Measurements from ENCODE around the gene OAF.
"Not testable (repeated sequence)": the region's sequence is repeated elsewhere in the genome, so short reads cannot be mapped to it uniquely, and the experiment has no call there.

Gene OAF

GRCh38 chr11:120238968-120239620 lies 28.3 kb downstream of the OAF start:
- Histone ChIP-seq H3K4me1 (ENCODE audit: control insufficient read depth in 1 of 2, insufficient read depth in 2 of 2, low read length in 2 of 2) (peaks cover 3 to 9% of the 10 kb centered on the region in 2 donors), H3K27me3 (ENCODE audit: low read depth, low read length) (peaks cover 20% of the 10 kb centered on the region), H3K27ac (ENCODE audit: low read length) (no peak overlapping the region)

GRCh38 chr11:120239713-120240640 lies 29.1 kb downstream of the OAF start, which contains the start of gene POU2F3:
Gene POU2F3 (plus strand): TSS chr11:120240140. CDS start chr11:120240344, 204 bp downstream.
- H3K27me3 ChIP-seq (ENCODE audit: low read depth, low read length), result peaks cover 20% of the 10 kb centered on the region
- no peak within 1 kb of the TSS for H3K27ac ChIP-seq (ENCODE audit: low read length)
- no peaks in the 10 kb centered on the region for H3K9me3 ChIP-seq (ENCODE audit: control insufficient read depth in 1 of 2, low read length in 2 of 2)
- H3K4me3 ChIP-seq (ENCODE audit: low read depth in 1 of 2, low read length in 2 of 2), result no peak within 1 kb of the TSS
- H3K4me1 ChIP-seq (ENCODE audit: control insufficient read depth in 1 of 2, insufficient read depth in 2 of 2, low read length in 2 of 2), result peaks cover 3 to 9% of the 10 kb centered on the region in 2 donors
- no peaks in the 10 kb centered on the region for H3K36me3 ChIP-seq (ENCODE audit: control insufficient read depth in 1 of 2, insufficient read depth in 2 of 2, low read length in 2 of 2)

More at GRCh38 chr11:120238968-120239620, 28.3 kb downstream of the OAF start:
- Histone ChIP-seq H3K9me3 (ENCODE audit: control insufficient read depth in 1 of 2, low read length in 2 of 2) (no peaks in the 10 kb centered on the region), H3K4me3 (ENCODE audit: low read depth in 1 of 2, low read length in 2 of 2) (no peak overlapping the region), H3K36me3 (ENCODE audit: control insufficient read depth in 1 of 2, insufficient read depth in 2 of 2, low read length in 2 of 2) (no peaks in the 10 kb centered on the region)

GRCh38 chr11:120240866-120241265 lies 30.0 kb downstream of the OAF start:
- H3K36me3 ChIP-seq (ENCODE audit: control insufficient read depth in 1 of 2, insufficient read depth in 2 of 2, low read length in 2 of 2), result no peaks in the 10 kb centered on the region
- H3K27ac ChIP-seq (ENCODE audit: low read length), result no peak overlapping the region
- no peak overlapping the region for H3K4me3 ChIP-seq (ENCODE audit: low read depth in 1 of 2, low read length in 2 of 2)
- H3K4me1 ChIP-seq (ENCODE audit: control insufficient read depth in 1 of 2, insufficient read depth in 2 of 2, low read length in 2 of 2), result peaks cover 3 to 9% of the 10 kb centered on the region in 2 donors
- H3K27me3 ChIP-seq (ENCODE audit: low read depth, low read length), result peaks cover 20% of the 10 kb centered on the region
- no peaks in the 10 kb centered on the region for H3K9me3 ChIP-seq (ENCODE audit: control insufficient read depth in 1 of 2, low read length in 2 of 2)

- Histone ChIP-seq H3K27me3 (ENCODE audit: low read depth, low read length) (peaks cover 20% of the 10 kb centered on the region), H3K4me1 (ENCODE audit: control insufficient read depth in 1 of 2, insufficient read depth in 2 of 2, low read length in 2 of 2) (peaks cover 3 to 9% of the 10 kb centered on the region in 2 donors), H3K36me3 (ENCODE audit: control insufficient read depth in 1 of 2, insufficient read depth in 2 of 2, low read length in 2 of 2) (no peaks in the 10 kb centered on the region), H3K27ac (ENCODE audit: low read length) (no peak overlapping the region), H3K4me3 (ENCODE audit: low read depth in 1 of 2, low read length in 2 of 2) (no peak overlapping the region), H3K9me3 (ENCODE audit: control insufficient read depth in 1 of 2, low read length in 2 of 2) (no peaks in the 10 kb centered on the region)
Measured at GRCh38 chr11:120241277-120241676, 30.4 kb downstream of the OAF start.

- H3K36me3 ChIP-seq (ENCODE audit: control insufficient read depth in 1 of 2, insufficient read depth in 2 of 2, low read length in 2 of 2), result no peaks in the 10 kb centered on the region
- H3K27me3 ChIP-seq (ENCODE audit: low read depth, low read length), result peaks cover 20% of the 10 kb centered on the region
- no peak overlapping the region for H3K4me3 ChIP-seq (ENCODE audit: low read depth in 1 of 2, low read length in 2 of 2)
- no peak overlapping the region for H3K27ac ChIP-seq (ENCODE audit: low read length)
- H3K4me1 ChIP-seq (ENCODE audit: control insufficient read depth in 1 of 2, insufficient read depth in 2 of 2, low read length in 2 of 2), result peaks cover 3 to 9% of the 10 kb centered on the region in 2 donors
- H3K9me3 ChIP-seq (ENCODE audit: control insufficient read depth in 1 of 2, low read length in 2 of 2), result no peaks in the 10 kb centered on the region
Measured at GRCh38 chr11:120243221-120243620, 32.4 kb downstream of the OAF start.

GRCh38 chr11:120244476-120245365 lies 33.9 kb downstream of the OAF start:
- peaks cover 20% of the 10 kb centered on the region for H3K27me3 ChIP-seq (ENCODE audit: low read depth, low read length)
- no peak overlapping the region for H3K27ac ChIP-seq (ENCODE audit: low read length)
- no peaks in the 10 kb centered on the region for H3K9me3 ChIP-seq (ENCODE audit: control insufficient read depth in 1 of 2, low read length in 2 of 2)
- H3K4me1 ChIP-seq (ENCODE audit: control insufficient read depth in 1 of 2, insufficient read depth in 2 of 2, low read length in 2 of 2), result peaks cover 3 to 7% of the 10 kb centered on the region in 2 donors
- H3K4me3 ChIP-seq (ENCODE audit: low read depth in 1 of 2, low read length in 2 of 2), result no peak overlapping the region
- no peaks in the 10 kb centered on the region for H3K36me3 ChIP-seq (ENCODE audit: control insufficient read depth in 1 of 2, insufficient read depth in 2 of 2, low read length in 2 of 2)

GRCh38 chr11:120245434-120245833 lies 34.6 kb downstream of the OAF start:
- peaks cover 0 to 2% of the 10 kb centered on the region in 2 donors for H3K4me1 ChIP-seq (ENCODE audit: control insufficient read depth in 1 of 2, insufficient read depth in 2 of 2, low read length in 2 of 2)
- peaks cover 17% of the 10 kb centered on the region for H3K27me3 ChIP-seq (ENCODE audit: low read depth, low read length)
- H3K4me3 ChIP-seq (ENCODE audit: low read depth in 1 of 2, low read length in 2 of 2), result no peak overlapping the region
- H3K27ac ChIP-seq (ENCODE audit: low read length), result no peak overlapping the region
- no peaks in the 10 kb centered on the region for H3K9me3 ChIP-seq (ENCODE audit: control insufficient read depth in 1 of 2, low read length in 2 of 2)
- no peaks in the 10 kb centered on the region for H3K36me3 ChIP-seq (ENCODE audit: control insufficient read depth in 1 of 2, insufficient read depth in 2 of 2, low read length in 2 of 2)

GRCh38 chr11:120248551-120249278 lies 37.9 kb downstream of the OAF start:
- H3K9me3 ChIP-seq (ENCODE audit: control insufficient read depth in 1 of 2, low read length in 2 of 2), result no peaks in the 10 kb centered on the region
- no peak overlapping the region for H3K4me3 ChIP-seq (ENCODE audit: low read depth in 1 of 2, low read length in 2 of 2)
- H3K36me3 ChIP-seq (ENCODE audit: control insufficient read depth in 1 of 2, insufficient read depth in 2 of 2, low read length in 2 of 2), result no peaks in the 10 kb centered on the region
- H3K4me1 ChIP-seq (ENCODE audit: control insufficient read depth in 1 of 2, insufficient read depth in 2 of 2, low read length in 2 of 2), result no peaks in the 10 kb centered on the region
- H3K27me3 ChIP-seq (ENCODE audit: low read depth, low read length), result peaks cover 7% of the 10 kb centered on the region
- H3K27ac ChIP-seq (ENCODE audit: low read length), result no peak overlapping the region

- Histone ChIP-seq H3K9me3 (ENCODE audit: control insufficient read depth in 1 of 2, low read length in 2 of 2) (no peaks in the 10 kb centered on the region), H3K27me3 (ENCODE audit: low read depth, low read length) (peaks cover 7% of the 10 kb centered on the region), H3K36me3 (ENCODE audit: control insufficient read depth in 1 of 2, insufficient read depth in 2 of 2, low read length in 2 of 2) (no peaks in the 10 kb centered on the region), H3K27ac (ENCODE audit: low read length) (no peak overlapping the region), H3K4me1 (ENCODE audit: control insufficient read depth in 1 of 2, insufficient read depth in 2 of 2, low read length in 2 of 2) (no peaks in the 10 kb centered on the region), H3K4me3 (ENCODE audit: low read depth in 1 of 2, low read length in 2 of 2) (no peak overlapping the region)
Measured at GRCh38 chr11:120249279-120250262, 38.7 kb downstream of the OAF start.

- H3K27ac ChIP-seq (ENCODE audit: low read length); H3K4me1 ChIP-seq (ENCODE audit: control insufficient read depth in 1 of 2, insufficient read depth in 2 of 2, low read length in 2 of 2); H3K4me3 ChIP-seq (ENCODE audit: low read depth in 1 of 2, low read length in 2 of 2); H3K36me3 ChIP-seq (ENCODE audit: control insufficient read depth in 1 of 2, insufficient read depth in 2 of 2, low read length in 2 of 2); H3K9me3 ChIP-seq (ENCODE audit: control insufficient read depth in 1 of 2, low read length in 2 of 2): not testable (repeated sequence)
- peaks cover 17% of the 10 kb centered on the region for H3K27me3 ChIP-seq (ENCODE audit: low read depth, low read length)
Measured at GRCh38 chr11:120253377-120253776, 42.5 kb downstream of the OAF start.
